HG02588 (cell line): ENCODE data around the gene IGIP.

Experiments
- ATAC-seq: cut with Tn5 transposase; IDR thresholded peaks from one replicate; pipeline ENCODE4 v1.9.1; 2021; ENCODE audit warnings: mild to moderate bottlenecking, moderate library complexity; ENCODE audit not compliant: unreplicated experiment

Gene IGIP

DNA sequence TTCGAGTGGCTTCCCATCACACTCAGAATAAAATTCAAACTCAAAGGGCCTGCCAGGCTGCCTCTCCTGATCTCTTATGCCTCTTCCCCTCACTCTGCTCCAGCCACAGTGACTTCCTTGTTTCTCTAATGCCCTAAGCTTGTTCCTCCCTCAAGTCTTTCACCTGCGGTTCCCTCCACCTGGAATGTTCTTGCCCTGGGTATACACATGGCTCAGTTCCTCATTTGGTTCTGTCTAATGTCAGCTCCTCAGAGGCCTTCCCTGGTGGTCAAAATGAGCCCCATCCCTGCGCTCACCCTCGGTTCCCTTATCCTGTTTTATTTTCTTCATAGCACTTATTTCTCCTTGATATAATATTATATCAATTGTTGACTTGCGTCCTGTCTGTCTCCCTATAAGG is 36.5 kb downstream of the IGIP start:
- no peak for ATAC-seq

DNA sequence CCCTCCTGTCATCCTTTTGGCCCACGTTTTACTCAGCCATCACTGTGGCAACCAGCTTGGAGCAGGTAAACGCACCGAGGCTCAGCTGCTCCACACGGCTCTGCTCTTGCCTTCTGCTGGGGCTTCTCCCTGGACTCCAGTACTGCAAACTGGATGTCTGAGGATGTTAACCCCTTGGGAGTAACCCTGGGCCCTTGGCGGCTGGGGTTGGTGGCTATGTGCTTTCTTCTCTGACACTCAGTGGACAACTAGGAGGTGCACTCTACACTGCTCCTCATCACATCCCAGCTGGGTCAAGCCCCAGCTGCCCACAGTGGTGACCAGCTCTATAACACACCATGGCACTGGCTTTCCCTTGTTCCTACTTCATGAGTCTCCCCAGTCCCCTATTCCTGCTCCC is 37.0 kb downstream of the IGIP start:
- ATAC-seq: no peak

DNA sequence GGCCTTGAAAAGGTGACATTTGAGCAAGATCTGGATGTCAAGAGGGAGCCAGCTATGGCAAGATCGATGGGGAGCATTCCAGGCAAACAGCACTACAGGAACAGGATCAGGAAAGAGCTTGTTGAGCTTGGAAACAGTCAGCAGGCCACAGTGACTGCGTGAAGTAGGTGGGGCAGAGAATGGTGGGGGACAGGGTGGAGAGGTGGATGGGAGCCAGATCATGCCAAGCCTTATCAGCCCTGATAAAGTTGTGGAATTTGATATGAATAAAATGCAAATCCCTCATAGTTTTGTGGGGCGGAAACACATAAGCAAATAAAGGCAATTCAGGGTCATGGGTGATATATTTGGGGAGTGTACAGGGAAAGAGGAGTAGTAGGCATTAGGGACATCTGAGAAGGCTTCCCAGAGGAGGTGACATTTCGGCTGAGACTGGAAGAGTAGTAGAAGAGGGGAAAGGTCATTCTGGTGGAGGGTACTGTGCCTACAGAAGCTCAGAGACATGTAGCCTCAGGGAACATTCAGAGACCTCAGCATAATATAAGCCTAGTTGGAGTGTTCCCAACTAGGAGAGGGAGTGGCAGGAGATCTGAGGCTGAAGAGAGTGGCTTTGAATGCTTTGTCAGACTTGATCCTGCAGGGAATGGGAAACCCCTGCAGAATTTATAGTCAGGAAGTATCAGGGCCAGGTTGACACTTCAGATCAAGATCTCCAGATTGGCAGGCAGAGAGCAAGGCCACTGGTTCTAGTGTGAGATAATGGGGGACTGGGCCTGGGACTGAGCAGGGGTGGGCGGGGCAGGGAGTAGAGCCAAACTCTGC is 39.6 kb downstream of the IGIP start:
- ATAC-seq: no peak

DNA sequence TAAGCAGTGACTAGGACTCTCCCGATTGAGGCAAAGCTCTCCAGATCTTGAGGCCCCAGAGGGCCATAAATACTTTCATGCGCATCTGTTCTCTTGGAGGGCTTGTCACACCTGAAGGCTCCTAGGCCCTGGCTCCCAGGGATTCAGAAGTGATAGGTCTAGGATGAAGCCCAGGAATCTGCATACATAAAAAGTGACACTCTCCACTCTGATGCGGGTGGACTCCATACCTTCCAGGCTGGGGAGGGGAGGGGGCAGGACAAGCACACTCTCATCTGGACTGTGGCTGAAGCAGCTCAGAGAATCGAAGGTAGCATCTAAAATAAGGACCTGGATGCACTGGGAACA is 40.2 kb downstream of the IGIP start:
- ATAC-seq: no peak

- ATAC-seq: no peak
These were observed 41.2 kb downstream of the IGIP start for GRCh38 chr5:140166911-140167310.

GRCh38 chr5:140168371-140168770 is 42.6 kb downstream of the IGIP start:
- no peak for ATAC-seq

DNA sequence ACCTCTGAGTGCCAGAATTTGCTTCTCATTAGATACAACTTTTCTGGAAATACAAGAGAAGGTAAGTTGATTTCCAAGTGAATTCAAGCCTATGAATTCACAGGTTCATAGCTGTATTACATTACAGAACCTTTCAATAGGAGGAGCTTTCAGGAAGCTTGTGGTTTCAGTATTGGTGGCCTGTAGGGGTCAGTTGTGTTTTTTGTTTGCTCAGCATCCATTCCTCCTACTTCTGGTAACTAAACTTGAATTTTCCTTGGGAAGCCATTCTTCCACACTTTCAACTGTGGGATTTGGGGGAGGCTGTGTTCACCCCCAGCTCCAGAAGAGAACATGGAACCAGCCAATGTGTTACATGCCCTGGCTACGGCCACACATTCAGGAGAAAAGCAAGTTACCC is 43.7 kb downstream of the IGIP start:
- ATAC-seq: no peak

DNA sequence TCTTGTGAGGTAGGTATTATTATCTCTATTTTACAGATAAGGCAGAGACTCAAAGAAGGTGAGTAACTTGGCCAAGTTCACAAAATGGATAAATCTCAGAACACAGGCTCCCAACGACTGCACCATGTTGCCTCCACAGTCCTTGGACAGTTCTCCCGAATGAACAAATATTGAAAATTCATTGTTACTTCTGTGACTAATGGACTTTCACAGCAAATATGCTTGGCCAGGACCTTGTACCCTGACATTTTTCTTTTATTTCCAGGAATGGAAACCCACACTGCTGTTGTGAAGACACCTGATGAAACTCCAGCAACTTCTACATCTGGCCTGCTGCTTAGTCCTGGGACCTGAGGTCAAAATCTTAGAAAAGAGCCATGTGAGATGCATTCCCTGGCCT is 46.7 kb downstream of the IGIP start:
- no peak for ATAC-seq

- ATAC-seq: no peak
These were observed 48.3 kb downstream of the IGIP start for GRCh38 chr5:140174014-140174413.

DNA sequence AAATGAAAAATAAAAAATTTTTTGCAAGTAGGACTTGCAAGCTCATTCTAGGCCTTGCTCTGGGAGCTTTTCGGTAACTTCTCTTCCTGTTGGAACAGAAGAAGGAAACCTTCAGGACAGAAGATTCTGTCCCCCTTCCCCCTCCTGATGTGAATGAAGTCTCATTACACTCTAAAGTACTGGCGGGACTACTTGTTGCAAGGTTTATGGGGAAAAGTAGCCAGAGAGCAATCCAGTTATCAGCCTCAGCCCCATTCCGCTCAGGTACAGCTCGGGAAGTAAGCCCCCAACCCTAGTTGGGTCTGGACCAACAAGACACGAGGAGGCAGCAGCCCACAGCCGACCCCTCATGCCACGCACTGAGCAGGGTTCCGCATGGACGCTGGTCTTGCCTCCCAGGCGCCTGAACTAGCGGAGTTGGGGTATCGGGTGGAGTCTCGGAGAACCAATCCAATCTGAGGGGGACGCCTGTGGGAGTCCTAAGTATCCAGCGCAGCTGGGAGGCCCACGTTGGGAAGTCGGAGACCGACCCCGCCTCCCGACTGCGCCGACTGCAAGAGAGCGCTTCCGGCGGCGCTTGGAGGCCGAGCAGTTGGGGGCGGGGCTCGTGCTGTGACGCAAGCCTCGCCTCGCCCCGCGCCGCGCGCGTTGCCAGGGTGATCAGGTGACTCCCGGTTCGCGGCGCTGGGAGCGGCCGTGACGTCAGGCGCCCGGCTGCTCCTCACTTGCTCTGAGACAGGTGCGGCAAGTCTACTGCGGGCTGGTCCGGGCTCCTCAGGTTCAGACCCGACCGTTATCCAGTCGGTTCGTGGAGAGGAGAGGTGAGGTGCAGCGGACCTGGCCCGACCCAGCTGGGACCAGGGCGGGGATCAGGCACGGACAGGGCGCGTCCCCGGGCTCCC is 49.0 kb downstream of the IGIP start, which contains the start of gene CYSTM1:
Gene CYSTM1 (plus strand): TSS at position 724 of the 902 bp plus-strand sequence. CDS start 19,278 bp downstream, outside the sequence.
- ATAC-seq: peak; percentile 92

DNA sequence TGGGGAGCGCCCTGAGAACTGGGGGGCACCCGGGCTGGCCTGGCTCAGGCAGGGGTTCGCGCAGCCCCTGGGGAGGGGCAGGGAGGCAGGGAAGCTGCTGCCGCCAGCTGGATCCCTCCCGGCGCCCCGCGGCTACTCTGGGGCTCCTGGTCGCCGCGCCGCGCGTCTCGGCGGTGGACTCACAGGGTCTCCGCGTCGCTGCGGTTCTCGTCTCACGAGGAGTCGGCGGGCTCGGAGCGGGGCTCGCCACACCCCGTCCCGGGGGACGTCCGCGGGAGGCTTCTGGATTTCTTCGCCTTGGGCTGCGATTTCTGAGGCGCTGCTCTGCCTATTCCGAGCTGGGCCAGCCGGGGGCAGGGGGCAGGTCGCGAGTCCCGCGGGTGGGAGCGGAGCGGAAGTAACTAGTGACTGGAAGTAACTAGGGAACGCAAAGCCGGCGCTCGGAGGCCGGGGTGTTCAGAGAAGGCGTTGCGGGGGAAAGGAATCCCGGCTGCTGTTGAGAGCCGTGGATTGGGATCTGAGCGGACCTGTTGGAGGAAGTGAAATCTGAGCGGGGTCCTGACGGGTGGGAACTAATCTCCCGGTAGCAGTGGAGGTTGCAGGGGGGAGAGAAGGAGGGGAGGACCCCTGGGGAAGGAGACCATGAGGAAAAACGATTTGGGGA is 49.8 kb downstream of the IGIP start:
- peak; percentile 32 for ATAC-seq

DNA sequence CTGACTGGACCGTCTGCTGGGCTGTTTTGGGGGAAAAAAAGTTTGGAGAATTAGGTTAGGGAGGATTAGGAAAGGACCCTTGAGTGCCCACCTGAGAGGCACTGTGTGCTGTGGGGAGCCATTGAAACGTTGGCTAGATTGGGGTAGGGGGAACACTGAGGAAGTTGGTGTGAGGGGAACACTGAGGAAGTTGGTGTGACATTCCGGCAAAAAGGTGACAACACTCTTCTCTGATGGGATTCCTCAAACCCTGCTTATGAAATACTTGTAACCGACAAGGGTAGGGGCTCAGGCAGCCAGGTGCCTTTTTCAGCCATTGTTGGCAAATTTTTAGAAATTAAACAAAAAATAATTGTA is 50.3 kb downstream of the IGIP start:
- no peak for ATAC-seq

GRCh38 chr5:140178086-140178410 is 52.3 kb downstream of the IGIP start:
- no peak for ATAC-seq

GRCh38 chr5:140178482-140179116 is 52.9 kb downstream of the IGIP start:
- no peak for ATAC-seq
